ENCODE data around the gene VMA21.

The VMA21 gene

DNA sequence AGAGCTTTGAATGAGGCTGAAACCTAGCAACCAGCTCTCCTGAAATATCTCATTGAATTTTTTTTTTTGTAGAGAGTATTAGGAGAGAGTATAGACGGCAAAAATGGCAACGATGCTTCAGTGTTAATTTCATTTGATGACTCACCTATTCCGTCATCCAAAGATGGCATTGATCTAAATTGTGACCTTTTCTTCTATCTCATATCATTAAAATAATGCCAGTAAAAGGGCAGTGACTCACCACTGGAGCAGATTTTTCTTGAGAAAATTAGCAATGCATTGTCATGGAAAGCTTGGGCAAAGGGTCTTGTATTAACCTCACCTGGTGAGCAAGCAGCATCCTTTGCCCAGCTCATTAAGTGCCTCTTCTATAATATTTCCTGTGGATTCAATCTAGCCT lies 19.6 kb downstream of the VMA21 start:
- no peak overlapping the region for H3K9ac ChIP-seq (ENCODE audit: insufficient read length, low read depth)
- H3K9me3 ChIP-seq (ENCODE audit: insufficient read depth, low read length), result no peaks in the 10 kb centered on the region
- H3K4me1 ChIP-seq (ENCODE audit: insufficient read depth, insufficient read length), result no peaks in the 10 kb centered on the region
- no peaks in the 10 kb centered on the region for H3K36me3 ChIP-seq (ENCODE audit: insufficient read depth, insufficient read length, low read length)
- TF ChIP-seq SUZ12 (IDR thresholded peaks at IDR 0.05; ENCODE audit: extremely low read depth, insufficient read depth, insufficient read length) (no peak), YY1 (IDR thresholded peaks at IDR 0.05; ENCODE audit: insufficient read depth, insufficient read length) (no peak)
- no peak for DNase-seq (ENCODE audit: low read depth, low spot score)
- H3K4me3 ChIP-seq (ENCODE audit: insufficient read length, low read depth), result no peak overlapping the region
- H3K27me3 ChIP-seq (ENCODE audit: insufficient read depth, insufficient read length), result no peaks in the 10 kb centered on the region

DNA sequence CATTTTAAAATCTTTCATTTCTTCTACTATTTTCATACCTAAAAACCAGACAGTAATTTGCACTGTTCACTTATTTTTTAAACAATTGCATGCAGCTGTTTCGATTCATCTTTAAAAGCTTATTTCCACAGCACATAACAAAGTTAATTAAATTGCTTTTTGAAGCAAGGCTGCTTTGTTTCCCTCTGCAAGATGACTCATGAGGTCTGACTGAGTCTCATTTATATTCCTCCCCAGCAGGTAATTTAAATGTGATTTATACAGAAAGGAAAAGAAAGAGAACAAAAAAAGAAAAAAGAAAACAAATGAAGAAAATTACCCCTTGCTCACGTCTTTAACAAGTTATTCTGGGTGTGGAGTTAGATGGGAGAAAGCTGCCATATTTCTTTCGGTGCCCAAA lies 22.8 kb downstream of the VMA21 start:
- H3K9ac ChIP-seq (ENCODE audit: insufficient read length, low read depth), result no peak overlapping the region

DNA sequence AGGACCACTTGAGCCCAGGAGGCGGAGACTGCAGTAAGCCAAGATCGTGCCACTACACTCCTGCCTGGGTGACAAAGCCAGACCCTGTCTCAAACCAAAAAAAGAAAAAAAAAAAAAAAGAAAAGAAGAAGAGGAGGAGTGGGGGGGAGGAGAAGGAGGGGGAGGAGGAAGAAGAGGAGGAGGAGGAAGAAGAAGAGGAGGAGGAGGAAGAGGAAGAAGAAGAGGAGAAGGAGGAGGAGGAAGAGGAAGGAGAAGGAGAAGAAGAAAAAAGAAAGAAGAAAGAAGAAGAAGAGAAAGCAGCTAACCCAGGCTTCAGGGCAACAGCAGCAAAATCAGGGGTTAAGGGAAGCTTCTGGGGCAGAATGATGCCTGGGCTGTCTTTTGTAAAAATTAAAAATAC lies 27.5 kb downstream of the VMA21 start:
- Histone ChIP-seq H3K9ac (ENCODE audit: insufficient read length, low read depth) (no peak overlapping the region), H3K27me3 (ENCODE audit: insufficient read depth, insufficient read length) (no peaks in the 10 kb centered on the region), H3K9me3 (ENCODE audit: insufficient read depth, low read length) (no peaks in the 10 kb centered on the region), H3K36me3 (ENCODE audit: insufficient read depth, insufficient read length, low read length) (no peaks in the 10 kb centered on the region), H3K4me1 (ENCODE audit: insufficient read depth, insufficient read length) (no peaks in the 10 kb centered on the region), H3K4me3 (ENCODE audit: insufficient read length, low read depth) (no peak overlapping the region)
- no peak for DNase-seq (ENCODE audit: low read depth, low spot score)
- TF ChIP-seq ZNF274 (IDR thresholded peaks at IDR 0.05; ENCODE audit: low read depth, low read length) (no peak), YY1 (IDR thresholded peaks at IDR 0.05; ENCODE audit: insufficient read depth, insufficient read length) (no peak), SUZ12 (IDR thresholded peaks at IDR 0.05; ENCODE audit: extremely low read depth, insufficient read depth, insufficient read length) (no peak)

More for the DNA sequence above, 22.8 kb downstream of the VMA21 start:
- H3K9me3 ChIP-seq (ENCODE audit: insufficient read depth, low read length), result no peaks in the 10 kb centered on the region
- TF ChIP-seq YY1 (IDR thresholded peaks at IDR 0.05; ENCODE audit: insufficient read depth, insufficient read length) (no peak), SUZ12 (IDR thresholded peaks at IDR 0.05; ENCODE audit: extremely low read depth, insufficient read depth, insufficient read length) (no peak), ZNF274 (IDR thresholded peaks at IDR 0.05; ENCODE audit: low read depth, low read length) (no peak)
- H3K27me3 ChIP-seq (ENCODE audit: insufficient read depth, insufficient read length), result no peaks in the 10 kb centered on the region
- DNase-seq (ENCODE audit: low read depth, low spot score), result no peak
- H3K36me3 ChIP-seq (ENCODE audit: insufficient read depth, insufficient read length, low read length), result no peaks in the 10 kb centered on the region
- H3K4me1 ChIP-seq (ENCODE audit: insufficient read depth, insufficient read length), result no peaks in the 10 kb centered on the region
- H3K4me3 ChIP-seq (ENCODE audit: insufficient read length, low read depth), result no peak overlapping the region

DNA sequence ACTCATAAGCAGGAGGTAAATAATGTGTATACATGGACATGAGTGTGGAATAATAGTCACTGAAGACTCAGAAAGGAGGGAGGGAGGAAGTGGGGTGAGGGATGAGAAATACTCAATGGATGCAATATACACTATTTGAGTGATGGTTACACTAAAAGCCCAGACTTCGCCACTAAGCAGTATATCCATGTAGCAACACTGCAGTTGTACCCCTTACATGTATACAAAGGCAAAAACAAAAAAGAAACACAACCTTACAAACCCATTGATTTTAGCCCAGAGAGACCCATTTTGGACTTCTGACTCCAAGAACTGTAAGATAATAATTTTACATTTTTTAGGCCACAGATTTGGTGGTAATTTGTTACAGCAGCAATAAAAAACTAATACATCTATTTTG lies 51.5 kb downstream of the VMA21 start:
- TF ChIP-seq YY1 (IDR thresholded peaks at IDR 0.05; ENCODE audit: insufficient read depth, insufficient read length) (no peak), ZNF274 (IDR thresholded peaks at IDR 0.05; ENCODE audit: low read depth, low read length) (no peak), SUZ12 (IDR thresholded peaks at IDR 0.05; ENCODE audit: extremely low read depth, insufficient read depth, insufficient read length) (no peak)
- no peak for DNase-seq (ENCODE audit: low read depth, low spot score)
- H3K4me3 ChIP-seq (ENCODE audit: insufficient read length, low read depth), result no peak overlapping the region

DNA sequence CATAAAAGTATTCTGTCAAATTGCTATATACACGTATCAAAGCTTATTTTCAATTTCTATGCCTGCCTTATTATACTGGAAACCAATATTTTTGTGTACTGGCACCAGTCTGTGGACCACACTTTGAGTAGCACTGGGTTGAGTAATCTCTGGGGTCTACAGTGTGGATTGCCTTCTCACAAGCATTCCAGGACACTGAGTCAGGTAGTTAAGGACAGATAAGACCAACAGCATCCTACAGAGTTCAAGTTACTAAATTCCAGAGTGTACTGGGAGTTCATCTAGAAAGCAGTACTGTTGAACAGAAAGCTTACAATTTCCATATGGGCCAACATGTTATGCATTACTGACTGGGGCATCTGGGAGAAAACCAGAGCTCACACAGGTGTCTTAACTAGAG lies 61.8 kb downstream of the VMA21 start:
- Histone ChIP-seq H3K4me1 (ENCODE audit: insufficient read depth, insufficient read length) (no peaks in the 10 kb centered on the region), H3K9me3 (ENCODE audit: insufficient read depth, low read length) (no peaks in the 10 kb centered on the region), H3K27me3 (ENCODE audit: insufficient read depth, insufficient read length) (no peaks in the 10 kb centered on the region), H3K4me3 (ENCODE audit: insufficient read length, low read depth) (no peak overlapping the region), H3K36me3 (ENCODE audit: insufficient read depth, insufficient read length, low read length) (no peaks in the 10 kb centered on the region), H3K9ac (ENCODE audit: insufficient read length, low read depth) (no peak overlapping the region)
- TF ChIP-seq ZNF274 (IDR thresholded peaks at IDR 0.05; ENCODE audit: low read depth, low read length), result no peak
- TF ChIP-seq SUZ12 (IDR thresholded peaks at IDR 0.05; ENCODE audit: extremely low read depth, insufficient read depth, insufficient read length), result no peak
- no peak for TF ChIP-seq YY1 (IDR thresholded peaks at IDR 0.05; ENCODE audit: insufficient read depth, insufficient read length)
- no peak for DNase-seq (ENCODE audit: low read depth, low spot score)

More for the DNA sequence above, 51.5 kb downstream of the VMA21 start:
- Histone ChIP-seq H3K4me1 (ENCODE audit: insufficient read depth, insufficient read length) (no peaks in the 10 kb centered on the region), H3K9ac (ENCODE audit: insufficient read length, low read depth) (no peak overlapping the region), H3K27me3 (ENCODE audit: insufficient read depth, insufficient read length) (no peaks in the 10 kb centered on the region), H3K36me3 (ENCODE audit: insufficient read depth, insufficient read length, low read length) (no peaks in the 10 kb centered on the region), H3K9me3 (ENCODE audit: insufficient read depth, low read length) (no peaks in the 10 kb centered on the region)

All from NT2/D1 (cell line).